Ishikawa (cell line): ENCODE results near the gene TBC1D16.

ENCODE experiments used
- CEBPB ChIP-seq: IDR thresholded peaks from 2 replicates; pipeline ENCODE4 v1.6.1; 2012
- CREB1 ChIP-seq: IDR thresholded peaks from 2 replicates; pipeline ENCODE4 v1.6.1; 2012; ENCODE audit warnings: low read depth
- EGR1 ChIP-seq: IDR thresholded peaks from 2 replicates; pipeline ENCODE4 v1.6.1; 2012
- EP300 ChIP-seq: IDR thresholded peaks from 2 replicates; pipeline ENCODE4 v1.6.1; 2012; ENCODE audit warnings: borderline replicate concordance
- TAF1 ChIP-seq: IDR thresholded peaks from 2 replicates; pipeline ENCODE4 v1.6.1; 2012; ENCODE audit warnings: low read depth, mild to moderate bottlenecking
- USF1 ChIP-seq: IDR thresholded peaks from 2 replicates; pipeline ENCODE4 v1.6.1; 2012

GRCh38 chr17:79936050-79936449, 99.6 kb downstream of the TBC1D16 start:
- no peak for TF ChIP-seq CEBPB
- no peak for TF ChIP-seq USF1
- no peak for TF ChIP-seq EP300
- TF ChIP-seq EGR1 = no peak
- no peak for TF ChIP-seq CREB1
- no peak for TF ChIP-seq TAF1
